HEK293 (cell line): ENCODE data around the gene PPP1CA.

Experiments
- MZF1 ChIP-seq: fragments of 450-650 bp; formaldehyde crosslinking; IDR thresholded peaks from 2 replicates; pipeline ENCODE4 v1.5.1; 2017; ENCODE audit warnings: missing biosample characterization, missing genetic modification characterization, borderline replicate concordance
- RBAK ChIP-seq: fragments of 450-650 bp; formaldehyde crosslinking; IDR thresholded peaks from 2 replicates; pipeline ENCODE4 v1.5.1; 2016; ENCODE audit warnings: missing biosample characterization, missing genetic modification characterization
- REST ChIP-seq: fragments of 450-650 bp; formaldehyde crosslinking; IDR thresholded peaks from 2 replicates; pipeline ENCODE4 v1.5.1; 2016; ENCODE audit warnings: missing biosample characterization, missing genetic modification characterization
- SETDB1 ChIP-seq: IDR thresholded peaks from one replicate; pipeline ENCODE4 v1.6.1; 2017; ENCODE audit warnings: mild to moderate bottlenecking, low read length, moderate library complexity, mixed read lengths; ENCODE audit not compliant: insufficient read length
- ZFP41 ChIP-seq: fragments of 450-650 bp; formaldehyde crosslinking; IDR thresholded peaks from 2 replicates; pipeline ENCODE4 v1.5.1; 2016; ENCODE audit warnings: missing biosample characterization, missing genetic modification characterization, borderline replicate concordance
- ZNF133 ChIP-seq: fragments of 450-650 bp; formaldehyde crosslinking; IDR thresholded peaks from 2 replicates; pipeline ENCODE4 v1.5.1; 2016; ENCODE audit warnings: missing biosample characterization, missing genetic modification characterization
- ZNF138 ChIP-seq: fragments of 450-650 bp; formaldehyde crosslinking; IDR thresholded peaks from 2 replicates; pipeline ENCODE4 v1.5.1; 2016; ENCODE audit warnings: missing biosample characterization, missing genetic modification characterization, borderline replicate concordance
- ZNF398 ChIP-seq: fragments of 450-650 bp; formaldehyde crosslinking; IDR thresholded peaks from 2 replicates; pipeline ENCODE4 v1.5.1; 2017; ENCODE audit warnings: missing biosample characterization, missing genetic modification characterization
- ZNF670 ChIP-seq: fragments of 450-650 bp; formaldehyde crosslinking; IDR thresholded peaks from 2 replicates; pipeline ENCODE4 v1.5.1; 2016; ENCODE audit warnings: missing biosample characterization, missing genetic modification characterization, low read depth
- ZNF768 ChIP-seq: fragments of 450-650 bp; formaldehyde crosslinking; IDR thresholded peaks from 2 replicates; pipeline ENCODE4 v1.5.1; 2018; ENCODE audit warnings: missing biosample characterization, mild to moderate bottlenecking, missing genetic modification characterization
- ZSCAN30 ChIP-seq: fragments of 450-650 bp; IDR thresholded peaks from 2 replicates; pipeline ENCODE4 v1.5.1; 2018; ENCODE audit warnings: missing biosample characterization, mild to moderate bottlenecking, missing genetic modification characterization, moderate library complexity
- TF ChIP-seq, protein P1 (sequence below): fragments of 450-650 bp; formaldehyde crosslinking; IDR thresholded peaks from 2 replicates; pipeline ENCODE4 v1.5.1; 2016; ENCODE audit warnings: missing biosample characterization, missing genetic modification characterization
- TF ChIP-seq, protein P2 (sequence below): fragments of 450-650 bp; formaldehyde crosslinking; IDR thresholded peaks from 2 replicates; pipeline ENCODE4 v1.5.1; 2016; ENCODE audit warnings: missing biosample characterization, missing genetic modification characterization

GRCh38 chr11:67421430-67422031 is 19.9 kb upstream of the PPP1CA start:
- TF ChIP-seq, protein P1, sequence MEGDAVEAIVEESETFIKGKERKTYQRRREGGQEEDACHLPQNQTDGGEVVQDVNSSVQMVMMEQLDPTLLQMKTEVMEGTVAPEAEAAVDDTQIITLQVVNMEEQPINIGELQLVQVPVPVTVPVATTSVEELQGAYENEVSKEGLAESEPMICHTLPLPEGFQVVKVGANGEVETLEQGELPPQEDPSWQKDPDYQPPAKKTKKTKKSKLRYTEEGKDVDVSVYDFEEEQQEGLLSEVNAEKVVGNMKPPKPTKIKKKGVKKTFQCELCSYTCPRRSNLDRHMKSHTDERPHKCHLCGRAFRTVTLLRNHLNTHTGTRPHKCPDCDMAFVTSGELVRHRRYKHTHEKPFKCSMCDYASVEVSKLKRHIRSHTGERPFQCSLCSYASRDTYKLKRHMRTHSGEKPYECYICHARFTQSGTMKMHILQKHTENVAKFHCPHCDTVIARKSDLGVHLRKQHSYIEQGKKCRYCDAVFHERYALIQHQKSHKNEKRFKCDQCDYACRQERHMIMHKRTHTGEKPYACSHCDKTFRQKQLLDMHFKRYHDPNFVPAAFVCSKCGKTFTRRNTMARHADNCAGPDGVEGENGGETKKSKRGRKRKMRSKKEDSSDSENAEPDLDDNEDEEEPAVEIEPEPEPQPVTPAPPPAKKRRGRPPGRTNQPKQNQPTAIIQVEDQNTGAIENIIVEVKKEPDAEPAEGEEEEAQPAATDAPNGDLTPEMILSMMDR (tag by site-specific recombination), result no peak
- TF ChIP-seq ZNF768 (tag by site-specific recombination), result no peak
- TF ChIP-seq ZNF398, result no peak
- TF ChIP-seq ZNF670 (tag by site-specific recombination), result no peak
- TF ChIP-seq MZF1 (tag by site-specific recombination), result no peak
- TF ChIP-seq RBAK (tag by site-specific recombination), result no peak
- no peak for TF ChIP-seq REST (tag by site-specific recombination)
- no peak for TF ChIP-seq ZFP41 (tag by site-specific recombination)
- TF ChIP-seq, protein P2, sequence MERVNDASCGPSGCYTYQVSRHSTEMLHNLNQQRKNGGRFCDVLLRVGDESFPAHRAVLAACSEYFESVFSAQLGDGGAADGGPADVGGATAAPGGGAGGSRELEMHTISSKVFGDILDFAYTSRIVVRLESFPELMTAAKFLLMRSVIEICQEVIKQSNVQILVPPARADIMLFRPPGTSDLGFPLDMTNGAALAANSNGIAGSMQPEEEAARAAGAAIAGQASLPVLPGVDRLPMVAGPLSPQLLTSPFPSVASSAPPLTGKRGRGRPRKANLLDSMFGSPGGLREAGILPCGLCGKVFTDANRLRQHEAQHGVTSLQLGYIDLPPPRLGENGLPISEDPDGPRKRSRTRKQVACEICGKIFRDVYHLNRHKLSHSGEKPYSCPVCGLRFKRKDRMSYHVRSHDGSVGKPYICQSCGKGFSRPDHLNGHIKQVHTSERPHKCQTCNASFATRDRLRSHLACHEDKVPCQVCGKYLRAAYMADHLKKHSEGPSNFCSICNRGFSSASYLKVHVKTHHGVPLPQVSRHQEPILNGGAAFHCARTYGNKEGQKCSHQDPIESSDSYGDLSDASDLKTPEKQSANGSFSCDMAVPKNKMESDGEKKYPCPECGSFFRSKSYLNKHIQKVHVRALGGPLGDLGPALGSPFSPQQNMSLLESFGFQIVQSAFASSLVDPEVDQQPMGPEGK (tag by site-specific recombination), result no peak
- TF ChIP-seq SETDB1, result no peak
- no peak for TF ChIP-seq ZSCAN30
- no peak for TF ChIP-seq ZNF138 (tag by site-specific recombination)
- no peak for TF ChIP-seq ZNF133
